GM12892 (cell line): ENCODE results near the gene CACNB4.

Source experiments
- POLR2A ChIP-seq: IDR thresholded peaks from 2 replicates; pipeline ENCODE4 v1.6.1; 2011; ENCODE audit warnings: low read depth, low read length, control low read depth
- POLR2AphosphoS5 ChIP-seq: IDR thresholded peaks from 2 replicates; pipeline ENCODE4 v1.6.1; 2011; ENCODE audit warnings: low read depth, low read length, control low read depth

GRCh38 chr2:151918308-151918707 lies 180.5 kb downstream of the CACNB4 start:
- no peak for TF ChIP-seq POLR2AphosphoS5
- no peak for TF ChIP-seq POLR2A
